ENCODE results near the gene PSMG1.
A peak's percentile ranks its signal among the peaks of the same experiment; 100 is the strongest.

Gene PSMG1

DNA sequence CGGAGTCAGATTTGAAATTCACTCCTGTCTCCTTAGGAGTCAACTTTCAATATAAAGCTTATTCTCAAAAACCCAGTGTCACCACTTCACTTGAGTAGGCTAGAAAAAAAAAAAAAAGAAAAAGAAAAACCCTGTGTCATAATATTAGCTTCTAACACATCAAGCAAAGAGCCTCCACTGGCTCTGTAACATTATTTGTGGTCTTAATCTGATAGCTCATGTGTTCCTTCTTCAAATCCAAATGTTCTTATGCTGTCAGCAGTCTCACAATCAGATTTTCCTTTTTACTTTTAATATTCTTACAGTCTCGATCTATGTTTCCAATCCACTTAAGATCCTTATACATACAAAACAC, 26.1 kb upstream of the PSMG1 start:
- no peaks in the 10 kb centered on the region for H3K9me2 ChIP-seq (replicated peaks; ENCODE audit: insufficient read depth, low read length)
- H3K27ac ChIP-seq (ENCODE audit: low read length) = no peak overlapping the region
- no peaks in the 10 kb centered on the region for H3K9me3 ChIP-seq (replicated peaks; ENCODE audit: insufficient read depth, low read length)
- no peak for DNase-seq
- TF ChIP-seq EZH2phosphoT487 (IDR thresholded peaks at IDR 0.05; ENCODE audit: low read length) (no peak), EZH2 (optimal IDR thresholded peaks at IDR 0.05; ENCODE audit: low read depth, low read length) (no peak)
- TF ChIP-seq, protein P1, sequence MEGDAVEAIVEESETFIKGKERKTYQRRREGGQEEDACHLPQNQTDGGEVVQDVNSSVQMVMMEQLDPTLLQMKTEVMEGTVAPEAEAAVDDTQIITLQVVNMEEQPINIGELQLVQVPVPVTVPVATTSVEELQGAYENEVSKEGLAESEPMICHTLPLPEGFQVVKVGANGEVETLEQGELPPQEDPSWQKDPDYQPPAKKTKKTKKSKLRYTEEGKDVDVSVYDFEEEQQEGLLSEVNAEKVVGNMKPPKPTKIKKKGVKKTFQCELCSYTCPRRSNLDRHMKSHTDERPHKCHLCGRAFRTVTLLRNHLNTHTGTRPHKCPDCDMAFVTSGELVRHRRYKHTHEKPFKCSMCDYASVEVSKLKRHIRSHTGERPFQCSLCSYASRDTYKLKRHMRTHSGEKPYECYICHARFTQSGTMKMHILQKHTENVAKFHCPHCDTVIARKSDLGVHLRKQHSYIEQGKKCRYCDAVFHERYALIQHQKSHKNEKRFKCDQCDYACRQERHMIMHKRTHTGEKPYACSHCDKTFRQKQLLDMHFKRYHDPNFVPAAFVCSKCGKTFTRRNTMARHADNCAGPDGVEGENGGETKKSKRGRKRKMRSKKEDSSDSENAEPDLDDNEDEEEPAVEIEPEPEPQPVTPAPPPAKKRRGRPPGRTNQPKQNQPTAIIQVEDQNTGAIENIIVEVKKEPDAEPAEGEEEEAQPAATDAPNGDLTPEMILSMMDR (IDR thresholded peaks at IDR 0.05; ENCODE audit: low read length) = no peak
- no peaks in the 10 kb centered on the region for H4K20me1 ChIP-seq (ENCODE audit: insufficient read depth, low read length)
- H3K79me2 ChIP-seq (ENCODE audit: low read length) = no peaks in the 10 kb centered on the region
- no peak overlapping the region for H3K4me3 ChIP-seq (ENCODE audit: low read length)
- no peaks in the 10 kb centered on the region for H3K27me3 ChIP-seq (replicated peaks; ENCODE audit: insufficient read depth, low read length)
- H3K9ac ChIP-seq (ENCODE audit: low read length) = no peak overlapping the region
- H3K4me2 ChIP-seq (ENCODE audit: low read depth, low read length) = no peak overlapping the region
- H2AFZ ChIP-seq (ENCODE audit: low read length) = no peak overlapping the region
- no peaks in the 10 kb centered on the region for H3F3A ChIP-seq (ENCODE audit: insufficient read depth, low read length)
- H3K4me1 ChIP-seq (ENCODE audit: low read length) = no peaks in the 10 kb centered on the region
- H3K36me3 ChIP-seq (replicated peaks; ENCODE audit: insufficient read depth, low read length) = peaks cover 7% of the 10 kb centered on the region

DNA sequence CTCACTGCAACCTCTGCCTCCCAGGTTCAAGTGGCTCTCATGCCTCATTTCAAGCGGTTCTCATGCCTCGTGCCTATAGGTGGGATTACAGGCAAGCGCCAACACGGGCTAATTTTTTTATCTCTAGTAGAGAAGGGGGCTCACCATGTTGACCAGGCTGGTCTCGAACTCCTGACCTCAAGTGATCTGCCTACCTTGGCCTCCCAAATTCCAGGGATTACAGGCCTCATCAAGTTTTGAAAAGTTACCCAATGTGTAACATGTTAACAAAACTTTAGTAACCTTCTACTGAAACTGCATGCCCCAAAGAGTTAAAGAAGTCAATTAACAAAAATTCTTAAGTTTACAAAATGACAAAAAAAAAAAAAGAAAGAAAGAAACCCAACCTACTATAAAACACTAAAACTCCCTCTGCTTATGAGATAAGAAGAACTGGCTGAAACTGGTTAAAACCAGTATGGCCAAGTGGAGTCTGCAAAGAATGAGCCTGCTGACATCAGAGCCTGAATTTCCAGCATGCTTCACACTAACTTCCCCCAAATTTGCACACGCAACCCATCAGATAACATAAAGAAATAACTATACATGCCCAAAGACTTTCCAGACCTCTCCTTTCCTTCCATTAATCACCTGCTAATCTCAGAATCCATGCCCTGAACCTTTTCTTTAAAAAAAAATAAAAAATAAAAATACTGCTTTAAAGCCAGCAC, 25.5 kb upstream of the PSMG1 start:
- H3K36me3 ChIP-seq (replicated peaks; ENCODE audit: insufficient read depth, low read length) = peaks cover 7% of the 10 kb centered on the region
- H3F3A ChIP-seq (ENCODE audit: insufficient read depth, low read length) = no peaks in the 10 kb centered on the region
- H3K4me3 ChIP-seq (ENCODE audit: low read length) = no peak overlapping the region
- DNase-seq = no peak
- H3K79me2 ChIP-seq (ENCODE audit: low read length) = no peaks in the 10 kb centered on the region
- no peaks in the 10 kb centered on the region for H3K9me3 ChIP-seq (replicated peaks; ENCODE audit: insufficient read depth, low read length)
- no peaks in the 10 kb centered on the region for H3K9me2 ChIP-seq (replicated peaks; ENCODE audit: insufficient read depth, low read length)
- H2AFZ ChIP-seq (ENCODE audit: low read length) = no peak overlapping the region
- no peaks in the 10 kb centered on the region for H4K20me1 ChIP-seq (ENCODE audit: insufficient read depth, low read length)
- no peaks in the 10 kb centered on the region for H3K27me3 ChIP-seq (replicated peaks; ENCODE audit: insufficient read depth, low read length)
- no peaks in the 10 kb centered on the region for H3K4me1 ChIP-seq (ENCODE audit: low read length)
- H3K4me2 ChIP-seq (ENCODE audit: low read depth, low read length) = no peak overlapping the region
- H3K9ac ChIP-seq (ENCODE audit: low read length) = no peak overlapping the region
- no peak overlapping the region for H3K27ac ChIP-seq (ENCODE audit: low read length)
- TF ChIP-seq EZH2phosphoT487 (IDR thresholded peaks at IDR 0.05; ENCODE audit: low read length) = no peak
- no peak for TF ChIP-seq EZH2 (optimal IDR thresholded peaks at IDR 0.05; ENCODE audit: low read depth, low read length)
- TF ChIP-seq, protein P1 (IDR thresholded peaks at IDR 0.05; ENCODE audit: low read length) = no peak

DNA sequence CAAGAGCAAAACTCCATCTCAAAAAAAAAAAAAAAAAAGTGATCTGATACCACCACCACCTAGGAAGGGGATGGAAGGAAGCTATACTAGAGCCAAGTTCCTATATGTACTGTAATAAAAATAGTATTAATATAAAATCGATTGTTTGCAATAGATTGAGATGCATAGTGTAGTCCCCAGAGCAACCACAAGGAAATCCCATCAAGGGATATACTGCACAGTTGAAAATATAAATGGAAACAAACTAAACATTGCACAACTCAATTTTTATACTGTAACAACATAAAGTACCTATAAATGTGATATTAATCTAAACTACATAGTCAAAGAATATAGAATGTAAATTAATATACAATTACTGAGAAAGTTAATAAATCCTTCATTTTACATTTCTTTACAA, 20.9 kb upstream of the PSMG1 start:
- Histone ChIP-seq H2AFZ (ENCODE audit: low read length) (no peak overlapping the region), H3K9me2 (replicated peaks; ENCODE audit: insufficient read depth, low read length) (no peaks in the 10 kb centered on the region), H3K4me1 (ENCODE audit: low read length) (no peaks in the 10 kb centered on the region), H3K79me2 (ENCODE audit: low read length) (no peaks in the 10 kb centered on the region), H3K36me3 (replicated peaks; ENCODE audit: insufficient read depth, low read length) (peaks cover 15% of the 10 kb centered on the region; the same call in 1 of the 2 replicates), H3F3A (ENCODE audit: insufficient read depth, low read length) (no peaks in the 10 kb centered on the region), H3K4me3 (ENCODE audit: low read length) (no peak overlapping the region), H3K9ac (ENCODE audit: low read length) (no peak overlapping the region), H3K4me2 (ENCODE audit: low read depth, low read length) (no peak overlapping the region), H4K20me1 (ENCODE audit: insufficient read depth, low read length) (no peaks in the 10 kb centered on the region), H3K27ac (ENCODE audit: low read length) (no peak overlapping the region), H3K27me3 (replicated peaks; ENCODE audit: insufficient read depth, low read length) (no peaks in the 10 kb centered on the region), H3K9me3 (replicated peaks; ENCODE audit: insufficient read depth, low read length) (no peaks in the 10 kb centered on the region)
- TF ChIP-seq, protein P1 (IDR thresholded peaks at IDR 0.05; ENCODE audit: low read length) = peak; percentile 14; the same call in 1 of the 2 replicates
- no peak for TF ChIP-seq EZH2 (optimal IDR thresholded peaks at IDR 0.05; ENCODE audit: low read depth, low read length)
- no peak for DNase-seq
